Cardiac fibroblast (primary cell): ENCODE data around the gene PLEKHO2.
A peak's percentile ranks its signal among the peaks of the same experiment; 100 is the strongest.
"Not testable (repeated sequence)": the region's sequence is repeated elsewhere in the genome, so short reads cannot be mapped to it uniquely, and the experiment has no call there.

Experiments
- DNase-seq, 2 donors: peaks; one replicate each; pipeline versions ENCODE4 v3.0.0 to v3.0.0-alpha.2; 2010; ENCODE audit warnings: low read depth in 2 of 2
- H3K4me3 ChIP-seq, 2 donors: replicated peaks in 1 of 2; 1 replicate in 1 of 2; 2 replicates in 1 of 2; pipeline ENCODE4 v1.5.1; 2011; ENCODE audit warnings: low read depth in 2 of 2, low read length in 2 of 2, mild to moderate bottlenecking in 2 of 2, moderate library complexity in 1 of 2
- TF ChIP-seq, protein P1 (sequence below): IDR thresholded peaks from one replicate; pipeline ENCODE4 v1.5.1; 2011; ENCODE audit warnings: low read depth, mild to moderate bottlenecking, low read length, inconsistent platforms

Gene PLEKHO2

DNA sequence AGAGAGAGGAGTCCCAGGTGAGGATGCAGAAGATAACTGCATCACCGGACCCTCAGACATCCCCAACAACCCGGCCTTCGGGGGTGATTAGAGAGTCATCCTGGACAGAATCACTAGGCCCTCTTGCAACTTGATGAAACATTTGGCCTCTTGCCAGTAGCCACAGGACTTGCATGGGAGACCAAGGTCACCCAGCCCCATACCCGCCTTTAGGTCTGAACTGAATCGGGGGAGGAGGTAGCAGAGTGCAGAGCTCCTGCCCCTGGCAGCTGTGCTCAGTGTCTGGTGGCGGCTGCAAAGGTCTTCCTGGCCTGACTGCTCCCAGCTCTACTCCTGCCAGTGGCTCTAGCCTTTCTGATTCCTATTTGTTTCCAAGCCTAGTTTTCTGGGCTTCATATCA lies 28.6 kb upstream of the PLEKHO2 start:
- DNase-seq, result peak; percentile 34 to 57
- TF ChIP-seq, protein P1, sequence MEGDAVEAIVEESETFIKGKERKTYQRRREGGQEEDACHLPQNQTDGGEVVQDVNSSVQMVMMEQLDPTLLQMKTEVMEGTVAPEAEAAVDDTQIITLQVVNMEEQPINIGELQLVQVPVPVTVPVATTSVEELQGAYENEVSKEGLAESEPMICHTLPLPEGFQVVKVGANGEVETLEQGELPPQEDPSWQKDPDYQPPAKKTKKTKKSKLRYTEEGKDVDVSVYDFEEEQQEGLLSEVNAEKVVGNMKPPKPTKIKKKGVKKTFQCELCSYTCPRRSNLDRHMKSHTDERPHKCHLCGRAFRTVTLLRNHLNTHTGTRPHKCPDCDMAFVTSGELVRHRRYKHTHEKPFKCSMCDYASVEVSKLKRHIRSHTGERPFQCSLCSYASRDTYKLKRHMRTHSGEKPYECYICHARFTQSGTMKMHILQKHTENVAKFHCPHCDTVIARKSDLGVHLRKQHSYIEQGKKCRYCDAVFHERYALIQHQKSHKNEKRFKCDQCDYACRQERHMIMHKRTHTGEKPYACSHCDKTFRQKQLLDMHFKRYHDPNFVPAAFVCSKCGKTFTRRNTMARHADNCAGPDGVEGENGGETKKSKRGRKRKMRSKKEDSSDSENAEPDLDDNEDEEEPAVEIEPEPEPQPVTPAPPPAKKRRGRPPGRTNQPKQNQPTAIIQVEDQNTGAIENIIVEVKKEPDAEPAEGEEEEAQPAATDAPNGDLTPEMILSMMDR, result no peak
- no peak overlapping the region for H3K4me3 ChIP-seq

DNA sequence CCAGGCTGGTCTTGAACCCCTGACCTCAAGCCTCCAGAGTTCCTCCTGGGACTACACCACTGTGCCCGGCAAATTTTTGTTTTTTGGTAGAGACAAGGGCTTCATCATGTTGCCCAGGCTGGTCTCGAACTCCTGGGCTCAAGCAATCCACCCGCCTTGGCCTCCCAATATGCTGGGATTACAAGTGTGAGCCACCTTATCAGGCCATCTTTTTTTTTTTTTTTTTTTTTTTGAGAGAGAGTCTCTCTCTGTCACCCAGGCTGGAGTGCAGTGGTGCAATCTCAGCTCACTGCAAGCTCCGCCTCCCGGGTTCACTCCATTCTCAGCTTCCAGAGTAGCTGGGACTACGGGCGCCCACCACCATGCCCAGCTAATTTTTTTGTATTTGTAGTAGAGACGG lies 27.4 kb upstream of the PLEKHO2 start:
- not testable (repeated sequence) for H3K4me3 ChIP-seq, DNase-seq

DNA sequence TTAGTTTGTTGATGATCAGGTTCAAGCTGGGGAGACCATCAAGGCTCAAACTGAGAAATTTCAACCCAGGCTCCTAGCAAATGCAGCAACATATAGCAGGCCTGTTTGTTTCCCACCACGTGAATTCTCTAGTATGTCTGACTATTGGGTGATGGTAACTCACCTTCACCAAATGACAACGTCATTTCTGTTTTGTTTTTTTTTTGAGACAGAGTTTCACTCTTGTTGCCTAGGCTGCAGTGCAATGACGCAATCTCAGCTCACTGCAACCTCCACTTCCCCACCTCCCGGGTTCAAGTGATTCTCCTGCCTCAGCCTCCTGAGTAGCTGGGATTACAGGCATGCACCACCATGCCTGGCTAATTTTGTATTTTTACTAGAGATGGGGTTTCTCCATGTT lies 26.8 kb upstream of the PLEKHO2 start:
- not testable (repeated sequence) for DNase-seq, H3K4me3 ChIP-seq

DNA sequence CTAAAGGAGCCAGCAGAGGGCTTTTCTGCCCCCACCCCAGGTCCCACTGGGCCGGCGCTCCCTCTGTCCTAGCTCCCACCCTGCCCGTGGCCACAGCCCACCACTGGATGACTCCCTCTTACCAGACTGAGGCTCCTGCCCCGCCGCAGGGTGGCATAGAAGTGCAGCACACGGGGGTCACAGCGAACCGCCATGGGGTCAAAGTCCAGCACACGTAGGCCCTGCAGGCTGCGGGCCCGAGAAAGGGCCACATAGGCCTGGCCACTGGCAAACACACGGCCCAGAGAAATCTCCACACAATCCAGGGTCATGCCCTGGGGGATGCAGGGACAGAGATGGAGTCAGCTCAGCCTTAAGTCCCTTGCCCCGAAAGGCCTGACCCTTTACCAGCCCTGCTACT lies 25.3 kb upstream of the PLEKHO2 start:
- H3K4me3 ChIP-seq, result no peak overlapping the region
- no peak for DNase-seq
- TF ChIP-seq, protein P1, result no peak

DNA sequence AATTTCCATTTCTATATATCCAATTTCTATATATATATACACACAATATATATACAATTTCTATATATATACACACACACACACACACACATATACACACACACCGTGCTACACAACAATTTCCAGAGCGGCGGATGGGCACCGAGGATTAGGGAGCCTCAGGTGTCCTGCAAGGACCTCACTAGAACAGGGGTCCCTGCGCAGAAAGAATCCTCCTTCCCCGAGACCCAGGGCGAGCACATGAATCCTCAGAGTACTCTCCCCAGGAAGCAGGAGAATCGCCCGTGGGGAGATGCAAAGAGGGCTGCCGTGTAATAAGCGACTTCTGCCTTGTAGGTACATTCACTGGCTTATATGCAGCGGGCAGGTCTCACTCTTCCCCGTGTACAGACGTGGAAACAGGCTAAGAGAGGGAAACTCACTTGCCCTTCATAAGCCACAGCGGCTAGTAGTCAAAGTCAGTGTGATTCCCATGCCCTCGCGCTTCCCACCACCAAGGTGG lies 16.7 kb upstream of the PLEKHO2 start:
- peak overlapping the region; percentile 55 to 69 for H3K4me3 ChIP-seq
- no peak for DNase-seq
- TF ChIP-seq, protein P1, result no peak

DNA sequence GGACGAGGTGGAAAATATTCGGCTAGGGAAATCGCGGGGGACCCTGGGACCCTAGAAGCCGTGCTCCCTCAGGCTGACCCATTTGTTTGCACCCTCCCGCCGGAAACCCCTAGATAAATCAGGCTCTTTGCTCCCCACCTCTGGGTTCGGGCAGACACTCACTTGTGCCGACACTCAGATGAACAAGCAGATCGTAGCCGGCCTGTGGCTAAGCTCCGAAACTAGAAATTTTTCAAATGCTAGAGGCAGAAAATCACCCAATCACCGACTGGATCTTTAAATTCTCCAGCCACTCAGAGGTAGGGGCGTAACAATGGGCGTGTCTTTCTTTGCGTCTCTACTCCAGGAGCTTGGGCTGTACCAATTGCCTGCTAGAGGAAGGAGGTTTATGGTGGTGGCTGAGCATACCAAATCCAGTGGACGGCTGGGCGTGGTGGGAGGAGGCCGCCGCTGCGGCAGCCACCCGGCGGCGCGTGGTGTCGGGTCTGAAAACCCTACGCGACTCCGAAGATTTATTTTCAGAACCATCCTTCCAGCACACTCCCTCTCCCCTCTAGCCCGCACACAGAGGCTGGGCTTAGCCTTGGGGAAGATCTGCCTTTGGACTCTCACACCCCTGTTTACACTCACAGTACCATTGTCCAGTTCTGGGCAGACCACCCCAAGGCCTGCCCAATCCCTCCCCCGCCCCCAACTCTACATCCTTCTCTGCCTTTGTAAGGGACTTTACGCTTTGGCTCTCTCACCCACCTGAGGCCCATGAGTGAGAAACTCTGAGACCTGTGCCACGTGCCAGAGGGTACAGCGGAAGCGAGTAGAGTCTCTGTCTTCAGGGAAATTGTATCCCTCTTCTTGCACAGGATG lies 16.1 kb upstream of the PLEKHO2 start, which contains the start of gene PIF1:
Gene PIF1, minus strand, starts transcription at position 217 of the 864 bp plus-strand sequence. CDS start 1,312 bp downstream, outside the sequence.
- TF ChIP-seq, protein P1, result no peak
- DNase-seq, result peak; percentile 99
- peak within 1 kb of the TSS; percentile 55 to 69 for H3K4me3 ChIP-seq

DNA sequence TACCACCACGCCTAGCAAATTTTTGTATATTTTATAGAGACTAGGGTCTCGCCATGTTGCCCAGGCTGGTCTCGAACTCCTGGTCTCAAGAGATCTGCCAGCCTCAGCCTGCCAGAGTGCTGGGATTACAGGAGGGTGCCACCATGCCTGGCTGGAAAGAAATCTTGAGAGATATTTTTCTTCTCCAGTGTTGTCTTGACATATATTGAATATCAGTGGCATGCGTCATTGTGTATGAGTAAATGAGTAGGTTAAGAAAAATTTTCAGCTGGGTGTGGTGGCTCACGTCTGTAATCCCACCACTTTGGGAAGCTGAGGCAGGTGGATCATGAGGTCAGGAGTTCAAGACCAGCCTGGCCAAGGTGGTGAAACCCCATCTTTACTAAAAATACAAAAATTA lies 12.7 kb upstream of the PLEKHO2 start:
- no peak overlapping the region for H3K4me3 ChIP-seq
- peak in 1 of 2 donors; percentile 56 for DNase-seq
- TF ChIP-seq, protein P1, result no peak

DNA sequence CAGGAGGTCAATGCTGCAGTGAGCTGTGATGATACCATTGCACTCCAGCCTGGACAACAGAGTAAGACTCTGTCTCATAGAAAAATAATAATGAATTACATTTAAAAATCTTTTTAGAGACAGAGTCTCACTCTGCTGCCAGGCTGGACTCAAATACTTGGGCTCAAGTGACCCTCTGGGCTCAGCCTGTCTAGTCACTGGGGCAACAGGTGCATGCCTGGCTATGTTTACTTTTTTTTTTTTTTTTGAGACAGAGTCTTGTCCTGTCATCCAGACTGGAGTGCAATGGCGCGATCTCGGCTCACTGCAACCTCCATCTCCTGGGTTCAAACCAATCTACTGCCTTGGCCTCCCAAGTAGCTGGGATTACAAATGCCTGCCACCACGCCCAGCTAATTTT lies 8.0 kb upstream of the PLEKHO2 start:
- TF ChIP-seq, protein P1, result no peak
- H3K4me3 ChIP-seq, result no peak overlapping the region
- no peak for DNase-seq
